H1 (cell line): ENCODE measurements around the gene VRK2. TPM values are rescaled to one million over a fixed set of nuclear protein-coding genes. Genes with fewer than 3 reads are reported as not detected.

Source experiments
- CTCF ChIA-PET: fragments of 300-600 bp; sonication (Branson Sonifier 250); formaldehyde crosslinking; loops from one replicate; lab custom pipeline; 2021; ENCODE audit not compliant: partially characterized antibody; lab: Charles Lee
- POLR2A ChIA-PET: fragments of 300-600 bp; sonication (Branson Sonifier 250); formaldehyde crosslinking; loops from one replicate; lab custom pipeline; 2021; ENCODE audit warnings: inconsistent platforms; ENCODE audit not compliant: partially characterized antibody; lab: Charles Lee
- DNase-seq, 2 experiments: peaks; one replicate each; pipeline versions ENCODE4 v3.0.0 to v3.0.0-alpha.2; 2010 to 2022; ENCODE audit warnings: low spot score in 2 of 2, low read depth in 1 of 2, mixed read lengths in 1 of 2
- FAIRE-seq: peaks from 2 replicates; lab custom pipeline; 2011; peaks lifted over from hg19 to GRCh38; lab: Jason Lieb, UNC
- H2AFZ ChIP-seq: 2 replicates; pipeline ENCODE4 v1.8.1; 2012; ENCODE audit warnings: low read length, inconsistent platforms
- H2AK5ac ChIP-seq: 2 replicates; pipeline ENCODE4 v1.6.1; 2013; ENCODE audit warnings: low read depth, low read length
- H2BK120ac ChIP-seq: replicated peaks from 2 replicates; pipeline ENCODE3; 2013; ENCODE audit warnings: low read depth, low read length, inconsistent platforms
- H2BK12ac ChIP-seq: 2 replicates; pipeline ENCODE4 v1.6.1; 2013; ENCODE audit warnings: low read depth, low read length
- H2BK15ac ChIP-seq: 2 replicates; pipeline ENCODE4 v1.6.1; 2013; ENCODE audit warnings: low read length
- H2BK20ac ChIP-seq: 2 replicates; pipeline ENCODE4 v1.6.1; 2013; ENCODE audit warnings: low read length
- H2BK5ac ChIP-seq: 2 replicates; pipeline ENCODE4 v1.6.1; 2013; ENCODE audit warnings: low read depth, low read length
- H3K14ac ChIP-seq: 2 replicates; pipeline ENCODE4 v1.6.1; 2013; ENCODE audit warnings: inconsistent platforms; ENCODE audit not compliant: insufficient read length
- H3K18ac ChIP-seq: 2 replicates; pipeline ENCODE4 v1.6.1; 2013; ENCODE audit warnings: low read length; ENCODE audit errors: extremely low read depth
- H3K23ac ChIP-seq: 2 replicates; pipeline ENCODE4 v1.6.1; 2013; ENCODE audit warnings: inconsistent platforms; ENCODE audit not compliant: insufficient read length
- H3K23me2 ChIP-seq: 2 replicates; pipeline ENCODE4 v1.6.1; 2013; ENCODE audit warnings: low read depth, low read length
- H3K27ac ChIP-seq: 2 replicates; pipeline ENCODE4 v1.6.1; 2011; ENCODE audit warnings: low read depth, low read length, inconsistent platforms
- H3K27me3 ChIP-seq, 4 experiments: replicated peaks in 1 of 4; 1 replicate in 1 of 4; 2 replicates in 3 of 4; pipeline versions ENCODE4 v1.6.1 to v1.8.1; 2011 to 2013; ENCODE audit warnings: low read length in 3 of 4, mild to moderate bottlenecking in 3 of 4, inconsistent platforms in 2 of 4, mixed read lengths in 2 of 4, moderate library complexity in 1 of 4; ENCODE audit not compliant: control insufficient read depth in 3 of 4, insufficient read depth in 3 of 4; ENCODE audit errors: extremely low read depth in 1 of 4
- H3K36me3 ChIP-seq, 4 experiments: 2 replicates each; pipeline versions ENCODE4 v1.6.1 to v1.8.1; 2011 to 2013; ENCODE audit warnings: mild to moderate bottlenecking in 4 of 4, low read length in 3 of 4, moderate library complexity in 2 of 4, control low read depth in 1 of 4, inconsistent platforms in 1 of 4; ENCODE audit not compliant: insufficient read depth in 4 of 4, control insufficient read depth in 2 of 4
- H3K4ac ChIP-seq: replicated peaks from 2 replicates; pipeline ENCODE3; 2013; ENCODE audit warnings: low read length, low read depth, mixed read lengths, inconsistent platforms; ENCODE audit not compliant: insufficient read length
- H3K4me1 ChIP-seq, 4 experiments: replicated peaks in 1 of 4; 1 replicate in 1 of 4; 2 replicates in 3 of 4; pipeline versions ENCODE4 v1.6.1 to v1.8.1; 2011 to 2013; ENCODE audit warnings: low read length in 3 of 4, inconsistent platforms in 2 of 4, mixed read lengths in 1 of 4; ENCODE audit not compliant: insufficient read depth in 4 of 4, control insufficient read depth in 3 of 4
- H3K4me2 ChIP-seq, 2 experiments: 2 replicates each; pipeline versions ENCODE4 v1.6.1 to v1.8.1; 2011 to 2013; ENCODE audit warnings: low read depth in 2 of 2, low read length in 2 of 2, control low read depth in 1 of 2, inconsistent platforms in 1 of 2, mild to moderate bottlenecking in 1 of 2; ENCODE audit not compliant: insufficient read depth in 1 of 2
- H3K4me3 ChIP-seq, 4 experiments: fragments of 200-600, 300-600 bp in 1 of 4; sonication (generic), shearing (Covaris generic), sonication (Bioruptor Twin) in 1 of 4; 2 replicates each; pipeline versions ENCODE4 v1.5.1 to v1.8.1; 2011 to 2016; ENCODE audit warnings: low read length in 4 of 4, low read depth in 3 of 4, control low read depth in 2 of 4, inconsistent platforms in 2 of 4, mild to moderate bottlenecking in 2 of 4, mixed read lengths in 1 of 4, moderate library complexity in 1 of 4; ENCODE audit not compliant: insufficient read depth in 2 of 4; ENCODE audit errors: extremely low read depth in 1 of 4
- H3K56ac ChIP-seq: replicated peaks from 2 replicates; pipeline ENCODE3; 2013; ENCODE audit warnings: low read depth, mild to moderate bottlenecking, mixed read lengths, low read length, inconsistent platforms; ENCODE audit not compliant: insufficient read length
- H3K79me1 ChIP-seq: 2 replicates; pipeline ENCODE4 v1.6.1; 2013; ENCODE audit warnings: low read depth, low read length, control low read depth
- H3K79me2 ChIP-seq, 2 experiments: 2 replicates each; pipeline versions ENCODE4 v1.6.1 to v1.8.1; 2012 to 2013; ENCODE audit warnings: low read length in 2 of 2, mild to moderate bottlenecking in 2 of 2, inconsistent platforms in 1 of 2; ENCODE audit not compliant: insufficient read depth in 2 of 2, control insufficient read depth in 1 of 2
- H3K9ac ChIP-seq, 4 experiments: replicated peaks in 1 of 4; 1 replicate in 1 of 4; 2 replicates in 3 of 4; pipeline versions ENCODE4 v1.6.1 to v1.8.1; 2011 to 2013; ENCODE audit warnings: low read depth in 3 of 4, low read length in 3 of 4, control low read depth in 2 of 4, mild to moderate bottlenecking in 2 of 4, moderate library complexity in 2 of 4, inconsistent platforms in 1 of 4; ENCODE audit errors: extremely low read depth in 1 of 4
- H3K9me3 ChIP-seq, 2 experiments: 2 replicates each; pipeline versions ENCODE4 v1.6.1 to v1.8.1; 2012 to 2013; ENCODE audit warnings: mild to moderate bottlenecking in 2 of 2, moderate library complexity in 2 of 2, control low read depth in 1 of 2, inconsistent platforms in 1 of 2, low read depth in 1 of 2, low read length in 1 of 2, mixed read lengths in 1 of 2; ENCODE audit not compliant: insufficient read depth in 2 of 2
- H4K20me1 ChIP-seq, 2 experiments: replicated peaks in 1 of 2; 2 replicates each; pipeline versions ENCODE3 to v1.8.1; 2011 to 2013; ENCODE audit warnings: inconsistent platforms in 2 of 2, low read length in 2 of 2, mild to moderate bottlenecking in 1 of 2; ENCODE audit not compliant: insufficient read depth in 2 of 2, control insufficient read depth in 1 of 2
- H4K5ac ChIP-seq: 2 replicates; pipeline ENCODE4 v1.6.1; 2013; ENCODE audit warnings: low read length, low read depth, mixed read lengths, inconsistent platforms; ENCODE audit not compliant: insufficient read length
- H4K8ac ChIP-seq: 2 replicates; pipeline ENCODE4 v1.8.0; 2013; ENCODE audit warnings: mild to moderate bottlenecking, moderate library complexity, low read length, inconsistent platforms; ENCODE audit not compliant: insufficient read depth; ENCODE audit errors: extremely low read depth
- H4K91ac ChIP-seq: replicated peaks from 2 replicates; pipeline ENCODE3; 2013; ENCODE audit warnings: low read length, mixed read lengths, inconsistent platforms; ENCODE audit not compliant: insufficient read length
- EZH2 ChIP-seq: fragments of 200-600 bp; sonication (generic); IDR thresholded peaks from 2 replicates; pipeline ENCODE4 v1.7.1; 2012; ENCODE audit warnings: low read depth, mild to moderate bottlenecking, moderate library complexity, low read length, inconsistent platforms; ENCODE audit not compliant: severe bottlenecking
- HDAC2 ChIP-seq, 2 experiments: fragments of 300-600 bp in 1 of 2; sonication (generic) in 1 of 2; IDR thresholded peaks; 2 replicates each; pipeline ENCODE4 v1.6.1; 2011 to 2012; ENCODE audit warnings: low read depth in 2 of 2, low read length in 2 of 2, mild to moderate bottlenecking in 2 of 2, moderate library complexity in 2 of 2, borderline replicate concordance in 1 of 2, inconsistent platforms in 1 of 2
- JUN ChIP-seq: IDR thresholded peaks from 2 replicates; pipeline ENCODE4 v1.6.1; 2011; ENCODE audit warnings: low read depth, mild to moderate bottlenecking, improper control_type of control experiment, low read length
- KDM4A ChIP-seq: IDR thresholded peaks from one replicate; pipeline ENCODE4 v1.7.1; 2012; ENCODE audit warnings: low read depth, mild to moderate bottlenecking, moderate library complexity, low read length, inconsistent platforms; ENCODE audit not compliant: severe bottlenecking
- PHF8 ChIP-seq: fragments of 200-600 bp; sonication (generic); conservative IDR thresholded peaks from 2 replicates; pipeline ENCODE4 v1.7.1; 2012; ENCODE audit warnings: low read depth, mild to moderate bottlenecking, inconsistent platforms, low read length, moderate library complexity
- RBBP5 ChIP-seq: IDR thresholded peaks from 2 replicates; pipeline ENCODE4 v1.7.1; 2012; ENCODE audit warnings: low read depth, mild to moderate bottlenecking, inconsistent platforms, low read length, moderate library complexity, borderline replicate concordance
- SAP30 ChIP-seq: fragments of 300-600 bp; sonication (generic); IDR thresholded peaks from 2 replicates; pipeline ENCODE4 v1.7.1; 2012; ENCODE audit warnings: low read length, moderate library complexity, mild to moderate bottlenecking, inconsistent platforms; ENCODE audit not compliant: insufficient read depth, insufficient replicate concordance
- SP2 ChIP-seq: IDR thresholded peaks from 2 replicates; pipeline ENCODE4 v1.6.1; 2012; ENCODE audit warnings: mild to moderate bottlenecking, low read length, inconsistent platforms
- TBP ChIP-seq: IDR thresholded peaks from 2 replicates; pipeline ENCODE4 v1.6.1; 2011; ENCODE audit warnings: low read depth, low read length, improper control_type of control experiment
- YY1 ChIP-seq: IDR thresholded peaks from 2 replicates; pipeline ENCODE4 v1.6.1; 2011; ENCODE audit warnings: low read depth, mild to moderate bottlenecking, low read length
- WGBS, 2 experiments: shearing (Covaris generic) in 1 of 2; methylation state at CpG; one replicate each; pipeline versions ENCODE4 v1.1.6 to v1.1.7; 2013 to 2015; ENCODE audit warnings: low lambda C conversion rate in 2 of 2, mixed read lengths in 2 of 2, inconsistent platforms in 1 of 2, low coverage in 1 of 2, missing lambda C conversion rate in 1 of 2; ENCODE audit not compliant: insufficient replicate concordance in 2 of 2, insufficient coverage in 1 of 2, insufficient read length in 1 of 2; ENCODE audit errors: extremely low coverage in 1 of 2, missing lambda C conversion rate in 1 of 2; 5-methylcytosine and 5-hydroxymethylcytosine counted together
- polyA plus RNA-seq, 7 experiments: library from polyadenylated mRNA; depleted of rRNA in 3 of 7; stranded (reverse) in 5 of 7; unstranded in 2 of 7; fragments of >200 nt in 5 of 7; fragments of 200-250 nt in 2 of 7; gene quantifications; 1 replicate in 5 of 7; 2 replicates in 1 of 7; 4 replicates in 1 of 7; pipeline versions ENCODE4 v1.2.1 to v1.2.3, GENCODE V29; 2011 to 2013; ENCODE audit warnings: missing spikeins in 2 of 7, mixed read lengths in 2 of 7
- total RNA-seq: library from RNA; stranded (reverse); fragmentation: NEBNext Ultra II Directional; extraction: Animal tissue kit (Norgen Biotek cat#: 25700); gene quantifications from 2 replicates; pipeline ENCODE4 v1.2.1, GENCODE V29; 2021
- TF ChIP-seq, protein P1 (sequence below), 3 experiments: IDR thresholded peaks; 1 replicate in 2 of 3; 2 replicates in 1 of 3; pipeline versions ENCODE4 v1.5.1 to v1.6.1; 2011; ENCODE audit warnings: low read length in 3 of 3, mild to moderate bottlenecking in 3 of 3, inconsistent platforms in 2 of 3, low read depth in 1 of 3, moderate library complexity in 1 of 3; ENCODE audit not compliant: insufficient read depth in 1 of 3; ENCODE audit errors: control extremely low read depth in 1 of 3

Gene VRK2
- total and polyA plus RNA-seq, 2 of the 8 experiments (the other 6 are each of a cell fraction or from before 2014, with no cell fraction given) = 7.6 to 27.8 TPM

DNA sequence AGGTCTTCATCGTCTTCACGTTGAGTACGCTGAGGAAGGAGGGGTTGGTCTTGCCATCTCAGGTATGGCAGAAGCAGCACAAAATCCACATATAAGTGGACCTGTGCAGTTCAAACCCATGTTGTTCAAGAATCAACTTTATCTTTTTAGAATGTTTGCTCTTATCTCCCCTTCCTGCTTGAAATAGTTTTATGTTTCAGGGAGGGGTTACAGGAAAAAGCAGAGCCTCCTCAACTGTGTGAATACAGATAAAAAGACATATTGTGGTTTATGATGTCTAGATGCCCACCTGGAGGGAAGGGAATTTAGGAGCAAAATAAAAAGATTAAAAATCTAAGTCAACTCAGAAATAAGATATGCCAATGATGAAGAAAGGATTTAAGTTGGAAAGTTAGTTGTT is 75.9 kb downstream of the VRK2 start:
- H3K79me2 ChIP-seq = no peaks in the 10 kb centered on the region
- CTCF ChIA-PET = interaction anchor here (0.5 kb wide), 1 partner anchor 11 kb away, joined by 4 read pairs; no protein-coding TSS in a partner anchor
- TF ChIP-seq YY1 = no peak
- TF ChIP-seq, protein P1, sequence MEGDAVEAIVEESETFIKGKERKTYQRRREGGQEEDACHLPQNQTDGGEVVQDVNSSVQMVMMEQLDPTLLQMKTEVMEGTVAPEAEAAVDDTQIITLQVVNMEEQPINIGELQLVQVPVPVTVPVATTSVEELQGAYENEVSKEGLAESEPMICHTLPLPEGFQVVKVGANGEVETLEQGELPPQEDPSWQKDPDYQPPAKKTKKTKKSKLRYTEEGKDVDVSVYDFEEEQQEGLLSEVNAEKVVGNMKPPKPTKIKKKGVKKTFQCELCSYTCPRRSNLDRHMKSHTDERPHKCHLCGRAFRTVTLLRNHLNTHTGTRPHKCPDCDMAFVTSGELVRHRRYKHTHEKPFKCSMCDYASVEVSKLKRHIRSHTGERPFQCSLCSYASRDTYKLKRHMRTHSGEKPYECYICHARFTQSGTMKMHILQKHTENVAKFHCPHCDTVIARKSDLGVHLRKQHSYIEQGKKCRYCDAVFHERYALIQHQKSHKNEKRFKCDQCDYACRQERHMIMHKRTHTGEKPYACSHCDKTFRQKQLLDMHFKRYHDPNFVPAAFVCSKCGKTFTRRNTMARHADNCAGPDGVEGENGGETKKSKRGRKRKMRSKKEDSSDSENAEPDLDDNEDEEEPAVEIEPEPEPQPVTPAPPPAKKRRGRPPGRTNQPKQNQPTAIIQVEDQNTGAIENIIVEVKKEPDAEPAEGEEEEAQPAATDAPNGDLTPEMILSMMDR (IDR thresholded peaks at IDR 0.05; ENCODE audit: control extremely low read depth in 1 of 3, insufficient read depth in 1 of 3, low read depth in 1 of 3, low read length in 3 of 3) = no peak
- no peak for TF ChIP-seq KDM4A
- no peak for TF ChIP-seq RBBP5
- no peak for TF ChIP-seq JUN
- TF ChIP-seq HDAC2 (IDR thresholded peaks at IDR 0.05; ENCODE audit: borderline replicate concordance in 1 of 2, low read depth in 2 of 2, low read length in 2 of 2) = no peak
- no peak for TF ChIP-seq EZH2
- TF ChIP-seq PHF8 = no peak
- TF ChIP-seq TBP = no peak
- TF ChIP-seq SAP30 = no peak
- no peak for TF ChIP-seq SP2

More for the DNA sequence above, 75.9 kb downstream of the VRK2 start:
- Histone ChIP-seq H2BK15ac (no peak overlapping the region), H3K18ac (no peak overlapping the region), H3K36me3 (peaks cover 0 to 8% (median 0%) of the 10 kb centered on the region in 4 experiments; a peak in 2 of 8 replicates), H3K56ac (no peak overlapping the region), H3K79me1 (no peaks in the 10 kb centered on the region), H3K9ac (no peak overlapping the region), H3K27ac (no peak overlapping the region), H3K9me3 (peaks cover 0 to 2% of the 10 kb centered on the region in 2 experiments; a peak in 1 of 4 replicates), H2AFZ (no peak overlapping the region), H3K4me2 (no peak overlapping the region), H2AK5ac (no peak overlapping the region), H3K23me2 (no peaks in the 10 kb centered on the region), H3K23ac (no peak overlapping the region), H4K91ac (no peak overlapping the region), H3K14ac (no peak overlapping the region), H2BK20ac (no peak overlapping the region), H3K4ac (no peak overlapping the region), H3K4me3 (no peak overlapping the region), H2BK12ac (no peak overlapping the region), H2BK120ac (no peak overlapping the region), H3K4me1 (no peaks in the 10 kb centered on the region), H2BK5ac (no peak overlapping the region), H4K5ac (no peak overlapping the region), H4K20me1 (no peaks in the 10 kb centered on the region), H4K8ac (no peak overlapping the region), H3K27me3 (no peaks in the 10 kb centered on the region)
- no peak for DNase-seq
- 94% methylated on average over 3 of the region's 3 CpGs; no CpG with 5 or more reads in 1 of the 2 experiments for WGBS, 2 experiments
- POLR2A ChIA-PET = no interaction called here
- FAIRE-seq = no peak
